GM19238 (cell line): ENCODE data around the gene DNAAF5.
"Not testable (repeated sequence)": the region's sequence is repeated elsewhere in the genome, so short reads cannot be mapped to it uniquely, and the experiment has no call there.

ENCODE experiments used
- DNase-seq: peaks from one replicate; pipeline ENCODE4 v3.0.0; 2011; ENCODE audit warnings: low spot score; ENCODE audit not compliant: insufficient read length

Gene DNAAF5

GRCh38 chr7:781186-781849, 54.8 kb downstream of the DNAAF5 start:
- DNase-seq, result no peak

GRCh38 chr7:781936-782529, 55.5 kb downstream of the DNAAF5 start:
- DNase-seq, result no peak

GRCh38 chr7:782718-783449, 56.4 kb downstream of the DNAAF5 start:
- DNase-seq, result no peak

GRCh38 chr7:783556-784490, 57.3 kb downstream of the DNAAF5 start:
- DNase-seq, result no peak

- no peak for DNase-seq
Measured at GRCh38 chr7:784971-785370, 58.5 kb downstream of the DNAAF5 start.

- DNase-seq, result no peak
Measured at GRCh38 chr7:785416-785815, 58.9 kb downstream of the DNAAF5 start.

- DNase-seq, result peak; percentile 87
Measured at GRCh38 chr7:786472-787255, 60.2 kb downstream of the DNAAF5 start.

- DNase-seq, result no peak
Measured at GRCh38 chr7:787332-788240, 61.1 kb downstream of the DNAAF5 start.

- DNase-seq, result no peak
Measured at GRCh38 chr7:791519-791918, 65.0 kb downstream of the DNAAF5 start.

- no peak for DNase-seq
Measured at GRCh38 chr7:794207-794606, 67.7 kb downstream of the DNAAF5 start.

- DNase-seq, result no peak
Measured at GRCh38 chr7:794671-795329, 68.3 kb downstream of the DNAAF5 start.

- DNase-seq, result not testable (repeated sequence)
Measured at GRCh38 chr7:796434-797169, 70.1 kb downstream of the DNAAF5 start.

GRCh38 chr7:798921-799470, 72.5 kb downstream of the DNAAF5 start:
- DNase-seq, result no peak

- no peak for DNase-seq
Measured at GRCh38 chr7:800692-801091, 74.2 kb downstream of the DNAAF5 start.

- DNase-seq, result not testable (repeated sequence)
Measured at GRCh38 chr7:801351-801750, 74.9 kb downstream of the DNAAF5 start.

GRCh38 chr7:801940-802381, 75.5 kb downstream of the DNAAF5 start:
- DNase-seq, result no peak

- DNase-seq, result no peak
Measured at GRCh38 chr7:802500-803242, 76.2 kb downstream of the DNAAF5 start.
